ENCODE data around the gene TSPAN1.

- TF ChIP-seq, protein P1, sequence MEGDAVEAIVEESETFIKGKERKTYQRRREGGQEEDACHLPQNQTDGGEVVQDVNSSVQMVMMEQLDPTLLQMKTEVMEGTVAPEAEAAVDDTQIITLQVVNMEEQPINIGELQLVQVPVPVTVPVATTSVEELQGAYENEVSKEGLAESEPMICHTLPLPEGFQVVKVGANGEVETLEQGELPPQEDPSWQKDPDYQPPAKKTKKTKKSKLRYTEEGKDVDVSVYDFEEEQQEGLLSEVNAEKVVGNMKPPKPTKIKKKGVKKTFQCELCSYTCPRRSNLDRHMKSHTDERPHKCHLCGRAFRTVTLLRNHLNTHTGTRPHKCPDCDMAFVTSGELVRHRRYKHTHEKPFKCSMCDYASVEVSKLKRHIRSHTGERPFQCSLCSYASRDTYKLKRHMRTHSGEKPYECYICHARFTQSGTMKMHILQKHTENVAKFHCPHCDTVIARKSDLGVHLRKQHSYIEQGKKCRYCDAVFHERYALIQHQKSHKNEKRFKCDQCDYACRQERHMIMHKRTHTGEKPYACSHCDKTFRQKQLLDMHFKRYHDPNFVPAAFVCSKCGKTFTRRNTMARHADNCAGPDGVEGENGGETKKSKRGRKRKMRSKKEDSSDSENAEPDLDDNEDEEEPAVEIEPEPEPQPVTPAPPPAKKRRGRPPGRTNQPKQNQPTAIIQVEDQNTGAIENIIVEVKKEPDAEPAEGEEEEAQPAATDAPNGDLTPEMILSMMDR (IDR thresholded peaks at IDR 0.05) = no peak
- TF ChIP-seq POLR2AphosphoS5 (IDR thresholded peaks at IDR 0.05; ENCODE audit: insufficient read depth in 1 of 2, low read depth in 1 of 2) (no peak), POLR2A (IDR thresholded peaks at IDR 0.05) (no peak)
Observed at GRCh38 chr1:46171351-46171750, 3.5 kb upstream of the TSPAN1 start.

Data from vagina (tissue), 2 donors.